WI38 (cell line): ENCODE results near the gene RASL12.
"Not testable (repeated sequence)": the region's sequence is repeated elsewhere in the genome, so short reads cannot be mapped to it uniquely, and the experiment has no call there.

Experiments used
- H3K4me3 ChIP-seq: 2 replicates; pipeline ENCODE4 v1.5.1; 2011; ENCODE audit warnings: low read depth, mild to moderate bottlenecking, control low read depth, low read length
- CTCF ChIP-seq: IDR thresholded peaks from 2 replicates; pipeline ENCODE4 v1.5.1; 2012; ENCODE audit warnings: low read depth, mild to moderate bottlenecking, control low read depth, low read length

Gene RASL12

GRCh38 chr15:65096481-65097385 lies 28.9 kb upstream of the RASL12 start:
- no peak for TF ChIP-seq CTCF
- no peak overlapping the region for H3K4me3 ChIP-seq

- no peak for TF ChIP-seq CTCF
Observed at GRCh38 chr15:65095747-65096104, 27.9 kb upstream of the RASL12 start.

GRCh38 chr15:65095011-65095746 lies 27.4 kb upstream of the RASL12 start:
- TF ChIP-seq CTCF: no peak
- no peak overlapping the region for H3K4me3 ChIP-seq

More at GRCh38 chr15:65095747-65096104, 27.9 kb upstream of the RASL12 start:
- no peak overlapping the region for H3K4me3 ChIP-seq

- no peak for TF ChIP-seq CTCF
- H3K4me3 ChIP-seq: no peak overlapping the region
Observed at GRCh38 chr15:65094294-65094995, 26.7 kb upstream of the RASL12 start.

GRCh38 chr15:65093793-65094170 lies 26.0 kb upstream of the RASL12 start:
- not testable (repeated sequence) for H3K4me3 ChIP-seq

- no peak for TF ChIP-seq CTCF
- H3K4me3 ChIP-seq: no peak overlapping the region
Observed at GRCh38 chr15:65092911-65093792, 25.4 kb upstream of the RASL12 start.
